GM10847 (cell line): Measurements from ENCODE around the gene AIPL1.

ENCODE experiments used
- POLR2A ChIP-seq: IDR thresholded peaks from 2 replicates; pipeline ENCODE4 v1.6.1; 2011; ENCODE audit not compliant: insufficient read length; ENCODE audit errors: extremely low read depth

Gene AIPL1

GRCh38 chr17:6435051-6435450, at the start of gene AIPL1:
AIPL1 (minus strand) TSS chr17:6435121; CDS start chr17:6435104, 17 bp downstream.
- no peak for TF ChIP-seq POLR2A

GRCh38 chr17:6483507-6483906, 48.6 kb upstream of the AIPL1 start:
- no peak for TF ChIP-seq POLR2A

GRCh38 chr17:6482105-6482455, 47.2 kb upstream of the AIPL1 start:
- TF ChIP-seq POLR2A: no peak

- no peak for TF ChIP-seq POLR2A
Observed at GRCh38 chr17:6480303-6480675, 45.4 kb upstream of the AIPL1 start.

- no peak for TF ChIP-seq POLR2A
Observed at GRCh38 chr17:6479622-6480302, 44.8 kb upstream of the AIPL1 start.

GRCh38 chr17:6478486-6478885, 43.6 kb upstream of the AIPL1 start:
- no peak for TF ChIP-seq POLR2A

GRCh38 chr17:6477831-6478383, 43.0 kb upstream of the AIPL1 start:
- no peak for TF ChIP-seq POLR2A

GRCh38 chr17:6476810-6477179, 41.9 kb upstream of the AIPL1 start:
- TF ChIP-seq POLR2A: no peak

- TF ChIP-seq POLR2A: no peak
Observed at GRCh38 chr17:6476076-6476809, 41.3 kb upstream of the AIPL1 start.

- TF ChIP-seq POLR2A: no peak
Observed at GRCh38 chr17:6475411-6475810, 40.5 kb upstream of the AIPL1 start.

GRCh38 chr17:6474906-6475305, 40.0 kb upstream of the AIPL1 start:
- no peak for TF ChIP-seq POLR2A

GRCh38 chr17:6474376-6474775, 39.5 kb upstream of the AIPL1 start:
- no peak for TF ChIP-seq POLR2A

GRCh38 chr17:6473128-6473767, 38.3 kb upstream of the AIPL1 start:
- TF ChIP-seq POLR2A: no peak

GRCh38 chr17:6472517-6472916, 37.6 kb upstream of the AIPL1 start:
- TF ChIP-seq POLR2A: no peak

- TF ChIP-seq POLR2A: no peak
Observed at GRCh38 chr17:6471531-6472465, 36.9 kb upstream of the AIPL1 start.
